Heart left ventricle (tissue), 13 donors: ENCODE measurements around the gene COG2.

ENCODE experiments used
- POLR2A ChIP-seq, 2 donors: fragments of 450-650 bp; IDR thresholded peaks; one replicate each; pipeline ENCODE4 v1.6.1; 2017; ENCODE audit warnings: antibody characterized with exemption in 2 of 2, mild to moderate bottlenecking in 2 of 2, moderate library complexity in 2 of 2
- TF ChIP-seq, protein P1 (sequence below), 12 donors: fragments of 200-600 bp; sonication (generic) in 4 of 12; IDR thresholded peaks; one replicate each; pipeline versions ENCODE4 v1.5.0 to v1.8.0; 2018 to 2022; ENCODE audit warnings: antibody characterized with exemption in 12 of 12, mild to moderate bottlenecking in 5 of 12
- donor health status: ischemic (EF 13 %, LVEDD 7.1; RV severe dilation, severe dysfunction).
- donor health status: DM: no; HTN: yes; CAD: no.
- donor health status: DM: no; HTN: no; CAD: no.
- donor health status: ischemic (EF 25% LVEDD 6.9; RV normal size, moderate dysfunction).
- donor health status: ischemic (EF 25% LVEDD 5.7; RV mildly dilated, moderate dysfunction).
- donor health status: ischemic (EF 35%, LVEDD 5.7; RV mildly dilated, moderate dysfunction).
- donor health status: nonischemic (EF 11% LVEDD 7.7; RV severe dilation, severe dysfunction).
- donor health status: DM: yes; HTN: yes; CAD: no.
- donor health status: PGD.
- donor health status: ischemic (EF 29% LVEDD 5.4; RV normal size, mild dysfunction).
- donor health status: nonischemic (EF 23%, LVEDD 6.1; RV moderate dilation, normal function).

DNA sequence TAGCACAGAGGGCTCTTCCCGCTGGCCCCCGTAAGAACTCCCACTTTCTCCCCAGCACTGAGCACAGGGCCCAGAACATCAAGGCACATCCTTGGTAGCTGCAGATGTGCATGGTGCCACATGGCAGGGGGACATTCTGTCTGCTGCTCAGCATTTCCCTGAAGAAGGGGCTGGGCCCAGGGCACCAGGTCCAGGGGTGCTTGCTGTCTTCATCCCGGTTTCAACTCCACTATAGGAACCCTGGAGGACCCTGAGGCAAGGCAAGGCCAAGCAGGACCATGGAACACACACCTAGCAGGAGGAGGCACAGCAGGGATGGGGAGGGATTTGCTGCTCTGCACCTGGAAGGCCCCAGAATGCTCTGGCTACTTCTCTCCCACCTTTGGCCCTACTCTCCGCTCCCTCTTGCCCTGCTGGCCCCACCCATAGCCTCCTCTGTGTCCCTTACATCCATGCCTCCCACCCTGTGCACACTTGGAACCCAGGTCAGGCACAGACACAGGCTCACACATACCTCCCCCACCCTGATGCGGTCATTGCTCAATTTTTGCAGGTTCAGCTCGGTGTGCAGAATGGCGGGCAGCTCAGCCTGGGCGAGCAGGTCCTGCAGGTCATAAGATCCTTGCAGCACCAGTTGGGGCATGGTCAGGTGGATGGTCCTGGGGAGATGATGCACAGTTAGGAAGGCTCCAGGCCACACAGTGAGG is 61.6 kb downstream of the COG2 start:
- TF ChIP-seq, protein P1, sequence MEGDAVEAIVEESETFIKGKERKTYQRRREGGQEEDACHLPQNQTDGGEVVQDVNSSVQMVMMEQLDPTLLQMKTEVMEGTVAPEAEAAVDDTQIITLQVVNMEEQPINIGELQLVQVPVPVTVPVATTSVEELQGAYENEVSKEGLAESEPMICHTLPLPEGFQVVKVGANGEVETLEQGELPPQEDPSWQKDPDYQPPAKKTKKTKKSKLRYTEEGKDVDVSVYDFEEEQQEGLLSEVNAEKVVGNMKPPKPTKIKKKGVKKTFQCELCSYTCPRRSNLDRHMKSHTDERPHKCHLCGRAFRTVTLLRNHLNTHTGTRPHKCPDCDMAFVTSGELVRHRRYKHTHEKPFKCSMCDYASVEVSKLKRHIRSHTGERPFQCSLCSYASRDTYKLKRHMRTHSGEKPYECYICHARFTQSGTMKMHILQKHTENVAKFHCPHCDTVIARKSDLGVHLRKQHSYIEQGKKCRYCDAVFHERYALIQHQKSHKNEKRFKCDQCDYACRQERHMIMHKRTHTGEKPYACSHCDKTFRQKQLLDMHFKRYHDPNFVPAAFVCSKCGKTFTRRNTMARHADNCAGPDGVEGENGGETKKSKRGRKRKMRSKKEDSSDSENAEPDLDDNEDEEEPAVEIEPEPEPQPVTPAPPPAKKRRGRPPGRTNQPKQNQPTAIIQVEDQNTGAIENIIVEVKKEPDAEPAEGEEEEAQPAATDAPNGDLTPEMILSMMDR (IDR thresholded peaks at IDR 0.05): no peak
- no peak for TF ChIP-seq POLR2A (IDR thresholded peaks at IDR 0.05)
